ENCODE results near the gene DKK3.
"Not testable (repeated sequence)": the region's sequence is repeated elsewhere in the genome, so short reads cannot be mapped to it uniquely, and the experiment has no call there.

Gene DKK3

GRCh38 chr11:12007769-12008737, at the start of gene DKK3:
Gene DKK3, minus strand, starts transcription at chr11:12008626. Its CDS starts 44 bp downstream, at chr11:12008582.
- DNase-seq (ENCODE audit: low spot score), result no peak

- no peak for DNase-seq (ENCODE audit: low spot score)
These were observed 49.0 kb upstream of the DKK3 start for GRCh38 chr11:12057299-12057980.

GRCh38 chr11:12056119-12056518, 47.7 kb upstream of the DKK3 start:
- DNase-seq (ENCODE audit: low spot score), result no peak

GRCh38 chr11:12053606-12054361, 45.4 kb upstream of the DKK3 start:
- no peak for DNase-seq (ENCODE audit: low spot score)

GRCh38 chr11:12052676-12053605, 44.5 kb upstream of the DKK3 start:
- DNase-seq (ENCODE audit: low spot score), result no peak

GRCh38 chr11:12051287-12051662, 42.8 kb upstream of the DKK3 start:
- no peak for DNase-seq (ENCODE audit: low spot score)

- no peak for DNase-seq (ENCODE audit: low spot score)
These were observed 42.3 kb upstream of the DKK3 start for GRCh38 chr11:12050470-12051286.

- no peak for DNase-seq (ENCODE audit: low spot score)
These were observed 40.7 kb upstream of the DKK3 start for GRCh38 chr11:12048936-12049790.

- DNase-seq (ENCODE audit: low spot score), result no peak
These were observed 38.3 kb upstream of the DKK3 start for GRCh38 chr11:12046636-12047236.

GRCh38 chr11:12045914-12046635, 37.6 kb upstream of the DKK3 start:
- no peak for DNase-seq (ENCODE audit: low spot score)

- DNase-seq (ENCODE audit: low spot score), result no peak
These were observed 36.4 kb upstream of the DKK3 start for GRCh38 chr11:12044799-12045198.

- DNase-seq (ENCODE audit: low spot score), result peak; percentile 65
These were observed 35.7 kb upstream of the DKK3 start for GRCh38 chr11:12043959-12044791.

- DNase-seq (ENCODE audit: low spot score), result no peak
These were observed 34.8 kb upstream of the DKK3 start for GRCh38 chr11:12043221-12043620.

- DNase-seq (ENCODE audit: low spot score), result no peak
These were observed 33.8 kb upstream of the DKK3 start for GRCh38 chr11:12042215-12042676.

- DNase-seq (ENCODE audit: low spot score), result not testable (repeated sequence)
These were observed 32.3 kb upstream of the DKK3 start for GRCh38 chr11:12040719-12041118.

- no peak for DNase-seq (ENCODE audit: low spot score)
These were observed 24.5 kb upstream of the DKK3 start for GRCh38 chr11:12032968-12033367.

GRCh38 chr11:12031856-12032544, 23.6 kb upstream of the DKK3 start:
- no peak for DNase-seq (ENCODE audit: low spot score)

Measured in CD4-positive, alpha-beta T cell treated with Interleukin-2 at 100 ng/mL for 4 hours (primary cell).